HEK293T (cell line): Measurements from ENCODE around the gene SPATS2L.

Experiments
- BHLHE40 ChIP-seq: fragments of 450-650 bp; IDR thresholded peaks from 2 replicates; pipeline ENCODE4 v1.6.1; 2016; ENCODE audit warnings: mild to moderate bottlenecking, moderate library complexity, borderline replicate concordance
- ELF4 ChIP-seq: fragments of 450-650 bp; IDR thresholded peaks from 2 replicates; pipeline ENCODE4 v1.6.1; 2017; ENCODE audit warnings: antibody characterized with exemption
- L3MBTL2 ChIP-seq: fragments of 450-650 bp; conservative IDR thresholded peaks from 2 replicates; pipeline ENCODE4 v1.6.1; 2016; ENCODE audit warnings: mild to moderate bottlenecking
- TF ChIP-seq, protein P1 (sequence below): fragments of 450-650 bp; IDR thresholded peaks from 2 replicates; pipeline ENCODE4 v1.6.1; 2016

DNA sequence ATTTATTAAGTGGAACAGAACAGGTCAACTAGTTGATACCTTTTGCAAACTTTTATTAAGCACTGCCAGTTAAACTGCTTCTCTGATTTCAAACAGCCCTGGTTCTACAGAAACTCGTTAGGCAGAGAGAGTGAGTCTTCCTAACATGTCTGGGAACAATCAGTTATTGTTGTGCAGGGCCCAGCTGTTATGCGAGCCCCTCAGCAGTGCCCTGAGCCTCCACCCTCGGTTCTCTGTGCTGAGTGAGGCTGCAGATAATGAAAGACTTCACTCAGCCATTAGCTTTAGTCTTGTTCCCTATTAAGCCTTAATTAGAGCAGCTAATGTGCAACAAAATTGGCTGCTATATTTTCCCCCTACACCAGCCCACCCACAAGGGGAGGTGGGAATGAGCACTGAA lies 163.7 kb downstream of the SPATS2L start:
- TF ChIP-seq L3MBTL2 (no peak), BHLHE40 (no peak), ELF4 (no peak)
- TF ChIP-seq, protein P1, sequence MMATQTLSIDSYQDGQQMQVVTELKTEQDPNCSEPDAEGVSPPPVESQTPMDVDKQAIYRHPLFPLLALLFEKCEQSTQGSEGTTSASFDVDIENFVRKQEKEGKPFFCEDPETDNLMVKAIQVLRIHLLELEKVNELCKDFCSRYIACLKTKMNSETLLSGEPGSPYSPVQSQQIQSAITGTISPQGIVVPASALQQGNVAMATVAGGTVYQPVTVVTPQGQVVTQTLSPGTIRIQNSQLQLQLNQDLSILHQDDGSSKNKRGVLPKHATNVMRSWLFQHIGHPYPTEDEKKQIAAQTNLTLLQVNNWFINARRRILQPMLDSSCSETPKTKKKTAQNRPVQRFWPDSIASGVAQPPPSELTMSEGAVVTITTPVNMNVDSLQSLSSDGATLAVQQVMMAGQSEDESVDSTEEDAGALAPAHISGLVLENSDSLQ, result no peak
